VCaP (cell line): ENCODE data around the gene PNMA6E.

ENCODE experiments used
- H3K27ac ChIP-seq: fragments of 450-650 bp; 2 replicates; pipeline ENCODE4 v1.5.1; 2017
- CTCF ChIP-seq: fragments of 450-650 bp; conservative IDR thresholded peaks from 2 replicates; pipeline ENCODE4 v1.5.1; 2017; ENCODE audit warnings: mild to moderate bottlenecking, moderate library complexity

PNMA6E gene

GRCh38 chrX:153379971-153380581 lies 21.1 kb downstream of the PNMA6E start:
- TF ChIP-seq CTCF, result no peak
- H3K27ac ChIP-seq, result peak overlapping the region; percentile 78; the same call in 1 of the 2 replicates

DNA sequence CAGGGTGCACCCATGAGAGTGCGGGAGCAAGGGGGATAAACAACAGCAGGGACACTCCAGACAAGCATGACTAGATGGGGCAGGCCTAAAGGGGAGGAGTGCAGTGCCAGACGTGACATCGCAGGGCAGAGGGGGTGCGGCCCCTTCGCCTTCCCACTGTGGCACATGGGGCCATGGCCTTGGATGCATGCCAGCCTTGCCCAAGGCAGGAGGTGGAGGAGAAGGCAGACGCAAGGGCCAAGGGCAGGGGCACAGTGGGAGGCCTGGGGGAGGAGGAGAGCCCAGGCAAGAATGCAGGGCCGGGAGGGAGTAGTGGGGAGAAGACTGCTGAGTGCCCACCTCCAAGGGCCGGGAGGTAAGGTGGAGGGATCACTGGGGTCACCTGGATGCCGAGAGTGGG lies 21.6 kb downstream of the PNMA6E start:
- no peak for TF ChIP-seq CTCF
- H3K27ac ChIP-seq, result peak overlapping the region; percentile 78; the same call in 1 of the 2 replicates

DNA sequence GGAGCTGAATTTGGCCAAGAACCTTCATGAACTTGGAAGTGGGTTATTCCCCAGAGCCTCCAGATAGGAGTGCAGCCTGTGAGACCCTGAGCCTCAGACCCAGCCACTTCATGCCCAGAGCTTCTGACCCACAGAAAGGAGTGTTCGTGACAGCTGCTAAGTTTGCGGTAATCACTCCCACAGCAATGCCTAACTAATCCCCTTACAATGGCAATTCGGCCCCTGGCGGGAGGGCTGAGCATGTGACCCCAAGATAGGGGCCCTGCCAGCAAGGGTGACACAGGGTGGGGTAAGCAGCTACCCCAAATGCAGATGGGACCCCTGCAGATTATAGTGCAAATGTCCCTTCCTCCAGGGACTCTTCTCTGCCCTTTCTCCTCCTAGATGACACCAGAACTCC lies 22.5 kb downstream of the PNMA6E start:
- peak overlapping the region; percentile 14; the same call in 1 of the 2 replicates for H3K27ac ChIP-seq
- no peak for TF ChIP-seq CTCF

DNA sequence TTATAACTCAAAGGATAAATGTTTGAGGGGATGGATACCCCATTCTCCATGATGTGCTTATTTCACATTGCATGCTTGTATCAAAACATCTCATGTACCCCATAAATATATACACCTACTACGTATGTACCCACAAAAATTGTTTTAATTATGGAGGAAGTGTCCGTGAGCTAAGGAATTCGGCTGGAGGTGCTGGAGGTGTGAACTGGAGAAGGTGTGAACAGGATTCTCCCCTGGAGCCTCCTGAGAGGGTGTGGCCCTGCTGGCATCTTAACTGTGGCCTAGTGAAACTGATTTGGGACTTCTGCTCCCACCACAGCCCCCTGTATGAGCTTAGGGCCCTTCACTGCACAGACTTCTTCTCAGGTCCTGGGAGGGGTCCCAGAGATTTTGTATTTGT lies 23.4 kb downstream of the PNMA6E start:
- TF ChIP-seq CTCF, result no peak
- peak overlapping the region; percentile 91; the same call in 1 of the 2 replicates for H3K27ac ChIP-seq

GRCh38 chrX:153375571-153375970 lies 25.6 kb downstream of the PNMA6E start:
- TF ChIP-seq CTCF, result no peak
- H3K27ac ChIP-seq, result peak overlapping the region; percentile 91

DNA sequence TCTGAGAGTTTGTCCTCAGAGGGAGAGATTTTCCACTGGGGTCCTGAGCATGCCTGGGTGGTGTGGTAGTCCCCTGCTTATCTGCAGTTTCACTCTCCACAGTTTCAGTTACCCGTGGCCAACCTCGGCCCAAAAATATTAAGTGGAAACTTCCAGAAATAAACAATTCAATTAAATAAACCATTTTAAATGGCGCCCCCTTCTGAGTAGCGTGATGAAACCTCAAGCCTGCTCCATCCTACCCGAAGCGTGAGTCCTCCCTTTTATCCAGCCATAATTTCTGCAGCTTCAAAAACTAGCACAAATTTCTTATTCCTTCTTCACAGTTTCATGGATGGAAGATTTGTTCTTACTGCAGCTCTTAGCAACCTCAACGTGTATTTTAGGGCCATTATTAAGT lies 26.7 kb downstream of the PNMA6E start:
- no peak for TF ChIP-seq CTCF
- peak overlapping the region; percentile 91 for H3K27ac ChIP-seq

- no peak for TF ChIP-seq CTCF
- peak overlapping the region; percentile 91 for H3K27ac ChIP-seq
Observed at GRCh38 chrX:153372949-153373348, 28.2 kb downstream of the PNMA6E start.
